Calu3 (cell line): ENCODE results near the gene WASHC4. TPM values are rescaled to one million over a fixed set of nuclear protein-coding genes. Genes with fewer than 3 reads are reported as not detected.

Experiments used
- BruUV-seq: library from RNA; stranded (reverse); fragments of 400-500 nt; replicated peaks from 2 replicates; lab custom pipeline; 2021; lab: Mats Ljungman, UMichigan
- CTCF ChIA-PET: fragments of 300-600 bp; sonication (Branson Sonifier 250); formaldehyde crosslinking; loops from one replicate; lab custom pipeline; 2022; ENCODE audit warnings: antibody characterized with exemption; lab: Charles Lee
- DNase-seq: peaks from one replicate; pipeline ENCODE4 v3.0.0; 2022
- H3K27ac Mint-ChIP-seq: one replicate; pipeline ENCODE4 v1.8.0; 2022; ENCODE audit warnings: mixed read lengths; ENCODE audit not compliant: unreplicated experiment
- H3K27me3 Mint-ChIP-seq: one replicate; pipeline ENCODE4 v1.8.0; 2022; ENCODE audit warnings: mixed read lengths; ENCODE audit not compliant: unreplicated experiment
- H3K36me3 Mint-ChIP-seq: one replicate; pipeline ENCODE4 v1.8.0; 2022; ENCODE audit warnings: mild to moderate bottlenecking, moderate library complexity, mixed read lengths; ENCODE audit not compliant: insufficient read depth, unreplicated experiment
- H3K4me1 Mint-ChIP-seq: one replicate; pipeline ENCODE4 v1.8.0; 2022; ENCODE audit warnings: mild to moderate bottlenecking, low read depth, mixed read lengths; ENCODE audit not compliant: unreplicated experiment
- H3K4me3 Mint-ChIP-seq: one replicate; pipeline ENCODE4 v1.8.0; 2022; ENCODE audit warnings: mild to moderate bottlenecking, low read depth, moderate library complexity, mixed read lengths; ENCODE audit not compliant: unreplicated experiment
- H3K9me3 Mint-ChIP-seq: one replicate; pipeline ENCODE4 v1.8.0; 2022; ENCODE audit warnings: low read depth, mixed read lengths; ENCODE audit not compliant: unreplicated experiment
- intact Hi-C: fragments of 100-400 bp; cut with micrococcal nuclease; formaldehyde crosslinking; loops from one replicate; pipeline ENCODE4 v1.10.0; 2022; ENCODE audit not compliant: unreplicated experiment
- total RNA-seq: library from RNA; stranded (reverse); gene quantifications from 2 replicates; pipeline ENCODE4 v1.2.3, GENCODE V29; 2022
- TF ChIP-seq, protein P1 (sequence below): fragments of 200-600 bp; IDR thresholded peaks from one replicate; pipeline ENCODE4 v1.8.0; 2022; ENCODE audit warnings: antibody characterized with exemption; ENCODE audit not compliant: unreplicated experiment

WASHC4 gene
- total RNA-seq, 1 experiment from 2014 or later, result 73.0 TPM

- intact Hi-C loops, result no loop called here
- Mint-ChIP-seq H3K27ac (peak overlapping the region; percentile 67), H3K4me1 (peaks cover 22% of the 10 kb centered on the region), H3K27me3 (no peaks in the 10 kb centered on the region), H3K4me3 (peak overlapping the region; percentile 71), H3K9me3 (peaks cover 3% of the 10 kb centered on the region), H3K36me3 (peaks cover 17% of the 10 kb centered on the region)
- CTCF ChIA-PET, result interaction anchor here (1.0 to 1.8 kb wide), 3 partner anchors 17 to 169 kb away, joined by 4 to 5 read pairs (median 4); no protein-coding TSS in a partner anchor
- no peak for DNase-seq
- TF ChIP-seq, protein P1, sequence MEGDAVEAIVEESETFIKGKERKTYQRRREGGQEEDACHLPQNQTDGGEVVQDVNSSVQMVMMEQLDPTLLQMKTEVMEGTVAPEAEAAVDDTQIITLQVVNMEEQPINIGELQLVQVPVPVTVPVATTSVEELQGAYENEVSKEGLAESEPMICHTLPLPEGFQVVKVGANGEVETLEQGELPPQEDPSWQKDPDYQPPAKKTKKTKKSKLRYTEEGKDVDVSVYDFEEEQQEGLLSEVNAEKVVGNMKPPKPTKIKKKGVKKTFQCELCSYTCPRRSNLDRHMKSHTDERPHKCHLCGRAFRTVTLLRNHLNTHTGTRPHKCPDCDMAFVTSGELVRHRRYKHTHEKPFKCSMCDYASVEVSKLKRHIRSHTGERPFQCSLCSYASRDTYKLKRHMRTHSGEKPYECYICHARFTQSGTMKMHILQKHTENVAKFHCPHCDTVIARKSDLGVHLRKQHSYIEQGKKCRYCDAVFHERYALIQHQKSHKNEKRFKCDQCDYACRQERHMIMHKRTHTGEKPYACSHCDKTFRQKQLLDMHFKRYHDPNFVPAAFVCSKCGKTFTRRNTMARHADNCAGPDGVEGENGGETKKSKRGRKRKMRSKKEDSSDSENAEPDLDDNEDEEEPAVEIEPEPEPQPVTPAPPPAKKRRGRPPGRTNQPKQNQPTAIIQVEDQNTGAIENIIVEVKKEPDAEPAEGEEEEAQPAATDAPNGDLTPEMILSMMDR, result no peak
- no TSS peak for BruUV-seq
Measured at GRCh38 chr12:105083031-105083430, 24.5 kb upstream of the WASHC4 start.

GRCh38 chr12:105083551-105084105 lies 23.9 kb upstream of the WASHC4 start:
- TF ChIP-seq, protein P1, result no peak
- intact Hi-C loops, result no loop called here
- Mint-ChIP-seq H3K36me3 (peaks cover 17% of the 10 kb centered on the region), H3K9me3 (peaks cover 3% of the 10 kb centered on the region), H3K4me1 (peaks cover 22% of the 10 kb centered on the region), H3K27ac (peak overlapping the region; percentile 67), H3K27me3 (no peaks in the 10 kb centered on the region), H3K4me3 (peak overlapping the region; percentile 71)
- DNase-seq, result peak; percentile 52
- no TSS peak for BruUV-seq
- CTCF ChIA-PET, result interaction anchor here (0.6 to 1.8 kb wide), 5 partner anchors 17 to 755 kb away, joined by 3 to 5 read pairs (median 4); no protein-coding TSS in a partner anchor

- CTCF ChIA-PET, result interaction anchor here (0.6 to 1.8 kb wide), 5 partner anchors 16 to 794 kb away, joined by 3 to 4 read pairs (median 4); partner anchors contain the start of gene WASHC4
- peak within 1 kb of the TSS; percentile 67 for H3K27ac Mint-ChIP-seq
- TF ChIP-seq, protein P1, result no peak
- peaks cover 22% of the 10 kb centered on the region for H3K4me1 Mint-ChIP-seq
- peak within 1 kb of the TSS; percentile 71 for H3K4me3 Mint-ChIP-seq
- no TSS peak for BruUV-seq
- H3K9me3 Mint-ChIP-seq, result peaks cover 3% of the 10 kb centered on the region
- H3K36me3 Mint-ChIP-seq, result peaks cover 17% of the 10 kb centered on the region
- H3K27me3 Mint-ChIP-seq, result no peaks in the 10 kb centered on the region
- DNase-seq, result peak; percentile 91
- intact Hi-C loops, result no loop called here
Measured at GRCh38 chr12:105084251-105085250, 23.0 kb upstream of the WASHC4 start, which contains the start of gene ALDH1L2. TSS of gene ALDH1L2 (minus strand) at chr12:105084458. CDS start at chr12:105084436, 22 bp downstream.

DNA sequence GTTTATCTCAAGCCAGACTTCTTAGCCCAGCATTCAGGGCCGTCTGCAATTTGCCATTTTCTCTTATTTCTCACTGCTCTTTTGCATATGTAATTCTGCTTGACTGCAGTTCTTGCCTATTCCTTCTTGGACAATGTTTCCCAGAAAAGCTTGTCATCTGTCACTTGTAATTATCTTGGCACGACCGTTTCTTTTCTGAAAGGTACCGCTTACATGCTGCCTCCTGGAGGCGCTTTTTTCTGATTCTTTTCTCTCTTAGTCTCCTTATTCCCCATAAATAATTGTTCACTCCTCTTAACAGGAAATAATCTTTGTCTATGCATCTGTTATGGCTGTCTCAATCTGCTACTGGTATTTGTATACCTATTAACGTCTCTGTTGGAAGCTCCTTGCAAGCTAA lies 22.0 kb upstream of the WASHC4 start:
- Mint-ChIP-seq H3K27ac (no peak overlapping the region), H3K4me1 (peaks cover 22% of the 10 kb centered on the region), H3K9me3 (peaks cover 3% of the 10 kb centered on the region), H3K36me3 (peaks cover 17% of the 10 kb centered on the region), H3K27me3 (no peaks in the 10 kb centered on the region), H3K4me3 (peak overlapping the region; percentile 4)
- BruUV-seq, result no TSS peak
- no peak for DNase-seq
- intact Hi-C loops, result no loop called here
- CTCF ChIA-PET, result no interaction called here
- TF ChIP-seq, protein P1, result no peak
